Neutrophil (primary cell): ENCODE measurements around the gene NRG2.
A peak's percentile ranks its signal among the peaks of the same experiment; 100 is the strongest.

ENCODE experiments used
- H3K27ac ChIP-seq: fragments of 200-600 bp; sonication (generic); 2 replicates; pipeline ENCODE4 v1.5.1; 2016; ENCODE audit warnings: mild to moderate bottlenecking, moderate library complexity
- H3K27me3 ChIP-seq: fragments of 200-600 bp; sonication (generic); 2 replicates; pipeline ENCODE4 v1.6.0; 2016; ENCODE audit warnings: mild to moderate bottlenecking
- H3K36me3 ChIP-seq: fragments of 200-600 bp; sonication (generic); 2 replicates; pipeline ENCODE4 v1.5.1; 2017
- H3K4me1 ChIP-seq, 2 experiments: fragments of 200-600 bp in 1 of 2; sonication (generic) in 1 of 2; 1 replicate in 1 of 2; 2 replicates in 1 of 2; pipeline versions ENCODE4 v1.5.1 to v1.6.1; 2013 to 2016; ENCODE audit warnings: low read depth in 1 of 2, low read length in 1 of 2, mild to moderate bottlenecking in 1 of 2, moderate library complexity in 1 of 2; ENCODE audit not compliant: control insufficient read depth in 1 of 2, insufficient read depth in 1 of 2
- H3K4me3 ChIP-seq, 2 experiments: fragments of 200-600 bp in 1 of 2; sonication (generic) in 1 of 2; 1 replicate in 1 of 2; 2 replicates in 1 of 2; pipeline ENCODE4 v1.5.1; 2013 to 2016; ENCODE audit warnings: low read depth in 1 of 2, low read length in 1 of 2, mild to moderate bottlenecking in 1 of 2, moderate library complexity in 1 of 2
- H3K9me3 ChIP-seq: fragments of 200-600 bp; sonication (generic); 2 replicates; pipeline ENCODE4 v1.5.1; 2016
- CTCF ChIP-seq: fragments of 200-600 bp; sonication (generic); IDR thresholded peaks from 2 replicates; pipeline ENCODE4 v1.5.1; 2016; ENCODE audit warnings: antibody characterized with exemption

The NRG2 gene

DNA sequence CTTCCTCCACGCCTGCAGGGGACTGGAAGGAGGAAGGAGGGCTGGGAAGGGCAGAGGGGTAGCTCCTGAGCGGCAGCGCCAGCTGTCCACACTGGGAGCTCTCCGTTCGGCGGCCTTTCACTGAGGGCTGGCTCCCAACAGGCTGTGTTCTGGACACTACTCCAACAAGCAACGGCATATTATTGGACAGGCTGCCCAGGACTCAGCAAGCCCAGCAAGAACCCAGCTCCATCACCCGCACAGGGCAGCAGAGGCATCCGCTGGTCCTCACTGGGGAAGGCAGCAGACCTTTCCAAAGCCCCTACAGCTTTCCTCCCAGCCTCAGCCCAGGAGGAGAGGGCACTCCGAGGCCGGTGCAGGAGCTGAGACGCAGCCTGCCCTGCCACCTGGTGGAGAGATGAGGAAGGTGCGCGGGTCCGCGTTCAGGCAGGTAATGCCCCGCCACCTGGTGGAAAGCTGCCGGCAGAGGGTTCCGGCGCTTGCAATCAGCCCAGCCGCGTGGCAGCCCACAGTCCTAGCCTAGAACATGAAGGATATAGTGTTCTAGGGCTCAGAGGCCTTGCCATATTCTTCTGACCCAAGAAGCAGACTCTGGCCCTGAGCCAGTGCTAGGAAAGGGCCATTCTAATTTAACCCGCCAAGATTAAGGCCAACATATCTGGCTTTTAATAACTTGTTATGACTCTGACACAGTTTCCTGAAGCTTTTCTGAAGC, 74.4 kb downstream of the NRG2 start:
- Histone ChIP-seq H3K27me3 (peaks cover 39% of the 10 kb centered on the region), H3K4me3 (no peak overlapping the region), H3K4me1 (peaks cover 0 to 22% of the 10 kb centered on the region in 2 experiments)

GRCh38 chr5:139967353-139967752, 75.7 kb downstream of the NRG2 start:
- Histone ChIP-seq H3K9me3 (no peaks in the 10 kb centered on the region), H3K27me3 (peaks cover 36% of the 10 kb centered on the region), H3K27ac (no peak overlapping the region), H3K4me3 (no peak overlapping the region), H3K4me1 (peaks cover 0 to 28% of the 10 kb centered on the region in 2 experiments), H3K36me3 (no peaks in the 10 kb centered on the region)
- TF ChIP-seq CTCF: no peak

More for the DNA sequence above, 74.4 kb downstream of the NRG2 start:
- Histone ChIP-seq H3K9me3 (no peaks in the 10 kb centered on the region), H3K36me3 (no peaks in the 10 kb centered on the region), H3K27ac (no peak overlapping the region)
- TF ChIP-seq CTCF: peak; percentile 71

- no peak for TF ChIP-seq CTCF
- H3K4me3 ChIP-seq: no peak overlapping the region
- no peaks in the 10 kb centered on the region for H3K36me3 ChIP-seq
- H3K9me3 ChIP-seq: no peaks in the 10 kb centered on the region
- peaks cover 40% of the 10 kb centered on the region for H3K27me3 ChIP-seq
- H3K4me1 ChIP-seq: peaks cover 0 to 28% of the 10 kb centered on the region in 2 experiments
- no peak overlapping the region for H3K27ac ChIP-seq
Measured at GRCh38 chr5:139966856-139967255, 76.2 kb downstream of the NRG2 start.

DNA sequence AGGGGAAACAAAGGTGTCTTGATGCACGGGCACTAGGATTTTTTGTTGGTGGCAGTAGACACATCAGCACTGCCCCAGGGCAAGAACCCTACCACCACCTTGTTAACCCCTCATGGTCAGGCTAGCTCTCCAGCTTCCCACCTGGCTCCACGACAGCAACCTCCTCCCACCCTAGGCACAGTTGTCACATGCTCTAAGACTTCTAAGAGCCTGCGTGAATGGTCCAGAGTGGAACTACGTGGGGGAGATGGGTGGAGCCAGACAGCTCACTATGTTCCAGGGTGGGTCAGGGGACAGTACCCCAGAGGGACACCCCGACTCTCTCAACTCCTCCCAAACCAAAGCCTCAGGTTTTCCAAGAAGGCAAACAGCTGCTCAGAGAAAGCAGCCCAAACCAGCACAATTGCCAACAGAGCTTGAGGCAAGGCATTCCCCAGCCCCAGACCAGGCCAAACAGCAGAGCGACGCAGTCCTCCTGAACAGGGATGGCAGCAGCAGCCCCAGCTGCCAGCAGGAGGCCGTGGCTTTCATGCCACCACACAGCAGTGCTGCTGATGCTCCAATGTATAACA, 78.0 kb downstream of the NRG2 start:
- Histone ChIP-seq H3K27ac (no peak overlapping the region), H3K4me1 (peaks cover 0 to 28% of the 10 kb centered on the region in 2 experiments), H3K4me3 (no peak overlapping the region), H3K9me3 (no peaks in the 10 kb centered on the region), H3K36me3 (no peaks in the 10 kb centered on the region), H3K27me3 (peaks cover 34% of the 10 kb centered on the region)
- no peak for TF ChIP-seq CTCF

DNA sequence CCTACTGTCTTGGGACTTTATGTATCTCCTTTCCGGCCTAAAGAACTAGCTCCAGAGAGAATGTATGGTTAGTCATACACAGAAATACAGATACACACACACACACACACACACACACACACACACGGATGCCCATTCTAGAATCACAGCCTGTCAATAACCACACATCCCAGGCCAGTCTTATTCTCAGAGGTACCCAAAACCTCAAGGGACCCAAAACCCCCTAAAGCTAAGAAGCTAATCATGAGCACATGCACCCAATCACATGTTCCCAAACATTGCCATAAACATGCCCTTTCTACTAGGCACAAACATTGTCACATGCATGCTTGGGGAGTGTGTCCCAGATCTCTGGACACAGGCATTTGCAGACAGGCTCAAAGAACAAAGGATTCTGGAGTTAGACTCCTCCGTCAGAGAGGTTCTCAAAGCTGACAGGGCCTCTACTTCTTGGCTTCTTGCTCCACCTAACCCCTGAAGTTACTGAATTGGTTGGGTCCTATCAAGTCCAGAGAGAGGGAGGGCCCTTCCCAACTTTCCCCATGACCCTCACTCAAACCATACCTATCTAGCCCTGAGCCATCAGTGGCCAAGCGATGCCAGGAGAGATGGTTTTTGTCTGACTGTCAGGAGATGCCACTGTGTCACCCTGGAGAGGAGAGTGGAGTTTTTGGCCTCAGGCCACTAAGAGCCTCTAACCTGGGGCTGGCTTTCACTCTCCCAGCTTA, 78.7 kb downstream of the NRG2 start:
- H3K4me3 ChIP-seq: no peak overlapping the region

More for the DNA sequence above, 78.7 kb downstream of the NRG2 start:
- TF ChIP-seq CTCF: no peak
- Histone ChIP-seq H3K27me3 (peaks cover 28% of the 10 kb centered on the region), H3K9me3 (no peaks in the 10 kb centered on the region), H3K4me1 (peaks cover 0 to 28% of the 10 kb centered on the region in 2 experiments), H3K36me3 (no peaks in the 10 kb centered on the region), H3K27ac (no peak overlapping the region)
